Measurements from ENCODE around the gene TBC1D14.
"Not testable (repeated sequence)": the region's sequence is repeated elsewhere in the genome, so short reads cannot be mapped to it uniquely, and the experiment has no call there.

Gene TBC1D14

DNA sequence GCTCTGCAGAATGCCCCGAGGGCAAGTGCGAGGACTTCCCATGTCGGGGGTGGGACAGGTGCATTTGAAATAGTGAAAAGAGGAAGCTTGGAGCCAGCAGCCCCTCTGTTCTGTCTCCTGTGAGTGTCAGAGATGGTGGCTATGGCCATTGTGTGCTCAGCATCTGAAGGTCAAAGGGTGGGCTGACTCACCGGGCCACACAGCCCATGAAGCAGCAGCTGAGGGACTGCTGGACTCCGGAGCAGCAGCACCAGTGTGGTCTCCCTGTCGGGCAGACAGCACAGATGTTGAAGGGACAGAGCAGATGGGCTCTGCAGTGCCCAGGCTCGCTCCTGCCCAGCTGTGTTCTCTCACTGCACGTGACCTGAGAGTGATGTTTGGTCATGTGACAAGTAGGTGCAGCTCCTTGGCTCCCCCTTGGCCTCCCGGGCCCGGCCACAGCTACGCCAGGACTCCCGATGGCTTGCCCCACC is 53.5 kb downstream of the TBC1D14 start:
- DNase-seq (ENCODE audit: extremely low spot score, insufficient read length, low read depth) (no peak), FAIRE-seq (no peak)

DNA sequence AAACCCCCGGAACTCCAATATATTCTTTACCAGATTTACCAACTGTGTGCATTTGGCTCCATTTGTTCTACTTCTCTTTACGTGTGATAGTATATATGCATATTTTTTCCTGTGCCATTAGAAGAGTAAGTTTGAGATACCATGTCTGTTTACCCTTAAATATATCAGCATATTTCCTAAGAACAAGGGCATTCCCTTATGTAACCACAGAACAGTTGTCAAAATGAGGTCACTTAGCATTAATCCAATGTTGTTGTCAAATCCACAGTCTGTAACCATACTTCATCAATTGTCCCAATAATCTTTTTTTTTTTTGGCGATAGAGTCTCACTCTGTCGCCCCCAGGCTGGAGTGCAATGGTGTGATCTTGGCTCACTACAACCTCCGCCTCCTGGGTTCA is 55.2 kb downstream of the TBC1D14 start:
- no peak for DNase-seq (ENCODE audit: extremely low spot score, insufficient read length, low read depth)
- FAIRE-seq: no peak

DNA sequence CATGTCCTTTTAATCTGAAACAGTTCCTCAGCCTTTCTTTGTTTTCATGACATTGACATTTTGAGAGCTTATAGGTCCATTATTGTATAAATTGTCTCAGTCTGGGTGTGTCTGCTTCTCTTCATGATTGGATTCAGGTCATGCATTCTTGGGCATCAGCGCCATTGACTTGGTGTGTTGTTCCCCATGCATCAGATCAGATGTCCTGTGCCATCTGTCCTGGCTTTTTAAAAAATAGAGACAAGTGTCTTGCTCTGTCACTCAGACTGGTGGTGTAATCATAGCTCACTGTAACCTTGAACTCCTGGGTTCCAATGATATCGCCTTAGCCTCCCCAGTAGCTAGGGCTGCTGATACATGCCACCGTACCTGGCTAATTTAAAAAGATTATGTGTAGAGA is 55.7 kb downstream of the TBC1D14 start:
- FAIRE-seq: no peak
- DNase-seq (ENCODE audit: extremely low spot score, insufficient read length, low read depth): no peak

DNA sequence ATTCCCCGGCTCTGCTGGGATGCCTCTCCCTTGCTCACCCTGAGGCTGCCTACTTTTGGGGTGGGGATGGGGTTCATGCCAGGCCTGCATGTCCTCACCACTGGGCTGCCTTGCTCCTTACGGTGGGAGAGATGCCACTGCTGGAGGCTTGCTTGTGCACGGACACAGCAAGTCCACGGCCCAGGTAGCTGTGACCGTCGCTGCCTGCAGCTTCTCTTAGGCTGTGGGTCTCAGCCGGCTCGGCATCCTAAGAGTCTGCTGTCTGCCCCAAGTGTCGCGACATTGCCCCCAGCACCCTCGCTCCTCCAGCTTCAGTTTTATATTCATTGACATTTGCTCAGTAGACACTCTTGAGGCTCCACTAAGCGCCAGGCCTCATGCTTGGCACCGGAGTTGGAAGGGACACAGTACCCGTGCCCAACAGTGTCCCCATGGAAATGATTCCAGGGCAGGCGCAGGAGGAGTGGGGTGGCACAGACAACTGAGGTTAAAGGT is 58.3 kb downstream of the TBC1D14 start:
- DNase-seq (ENCODE audit: extremely low spot score, insufficient read length, low read depth): no peak
- FAIRE-seq: no peak

DNA sequence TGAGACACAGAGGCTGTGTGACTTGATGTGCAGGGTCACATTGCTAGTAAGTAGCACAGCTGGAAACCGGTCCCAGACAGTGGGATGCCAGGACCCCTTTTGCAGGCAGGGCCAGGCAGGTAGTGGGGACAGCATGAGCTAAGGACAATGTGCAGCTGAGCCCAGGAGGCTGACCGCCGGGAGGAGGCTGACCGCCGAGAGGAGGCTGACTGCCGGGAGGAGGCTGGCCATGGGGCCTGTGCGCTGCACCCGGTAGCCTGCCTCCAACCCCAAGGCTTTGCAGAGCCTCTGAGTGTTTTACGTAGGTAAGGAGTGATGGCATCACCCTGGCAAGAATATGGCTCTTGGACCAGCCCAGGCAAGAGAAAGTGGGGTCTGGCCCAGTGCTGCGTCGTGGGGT is 58.9 kb downstream of the TBC1D14 start:
- no peak for FAIRE-seq
- no peak for DNase-seq (ENCODE audit: extremely low spot score, insufficient read length, low read depth)

DNA sequence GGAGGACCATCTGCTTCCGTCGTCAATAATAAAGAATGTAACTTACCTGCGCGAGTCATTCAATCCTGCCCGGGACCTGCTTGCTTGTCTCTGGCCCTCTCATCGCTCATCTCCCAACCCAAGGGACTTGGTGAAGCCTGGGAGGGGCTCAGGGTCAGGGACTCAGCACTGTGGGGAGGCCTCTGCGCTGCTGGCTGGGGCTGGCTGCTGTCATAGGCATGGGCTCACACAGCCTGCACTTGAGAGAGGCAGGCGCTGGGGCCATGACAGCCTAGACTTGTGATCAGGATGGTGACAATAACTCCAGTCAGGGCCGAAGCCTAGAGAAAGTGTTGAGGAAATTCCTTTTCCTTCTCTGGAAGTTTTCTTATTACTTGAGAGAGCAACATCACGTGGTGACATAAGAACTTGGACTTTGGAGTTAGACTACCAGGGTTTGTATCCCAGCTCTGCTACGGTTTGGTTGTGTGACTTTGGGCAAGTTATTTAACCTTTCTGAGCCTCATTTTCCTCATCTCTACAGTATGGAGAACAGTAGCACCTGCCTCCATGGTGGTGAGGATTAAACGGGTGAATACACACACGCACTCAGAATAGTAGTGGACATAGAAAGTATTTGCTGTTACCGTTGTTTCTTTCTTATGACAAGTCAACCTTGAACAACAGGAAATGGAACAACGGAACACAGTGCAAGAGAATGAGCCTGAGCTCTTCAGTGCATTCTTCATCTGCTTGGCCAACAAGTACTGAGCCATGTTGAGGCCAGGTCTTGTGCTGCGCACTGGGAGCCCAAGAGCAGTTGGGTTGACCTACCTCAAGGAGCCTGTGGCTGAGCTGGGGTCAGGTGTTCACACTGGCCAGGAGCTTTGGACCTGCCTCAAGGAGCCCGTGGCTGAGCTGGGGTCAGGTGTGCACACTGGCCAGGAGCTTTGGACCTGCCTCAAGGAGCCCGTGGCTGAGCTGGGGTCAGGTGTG is 60.5 kb downstream of the TBC1D14 start:
- DNase-seq (ENCODE audit: extremely low spot score, insufficient read length, low read depth) (peak; percentile 51), FAIRE-seq (peak; percentile 84)

DNA sequence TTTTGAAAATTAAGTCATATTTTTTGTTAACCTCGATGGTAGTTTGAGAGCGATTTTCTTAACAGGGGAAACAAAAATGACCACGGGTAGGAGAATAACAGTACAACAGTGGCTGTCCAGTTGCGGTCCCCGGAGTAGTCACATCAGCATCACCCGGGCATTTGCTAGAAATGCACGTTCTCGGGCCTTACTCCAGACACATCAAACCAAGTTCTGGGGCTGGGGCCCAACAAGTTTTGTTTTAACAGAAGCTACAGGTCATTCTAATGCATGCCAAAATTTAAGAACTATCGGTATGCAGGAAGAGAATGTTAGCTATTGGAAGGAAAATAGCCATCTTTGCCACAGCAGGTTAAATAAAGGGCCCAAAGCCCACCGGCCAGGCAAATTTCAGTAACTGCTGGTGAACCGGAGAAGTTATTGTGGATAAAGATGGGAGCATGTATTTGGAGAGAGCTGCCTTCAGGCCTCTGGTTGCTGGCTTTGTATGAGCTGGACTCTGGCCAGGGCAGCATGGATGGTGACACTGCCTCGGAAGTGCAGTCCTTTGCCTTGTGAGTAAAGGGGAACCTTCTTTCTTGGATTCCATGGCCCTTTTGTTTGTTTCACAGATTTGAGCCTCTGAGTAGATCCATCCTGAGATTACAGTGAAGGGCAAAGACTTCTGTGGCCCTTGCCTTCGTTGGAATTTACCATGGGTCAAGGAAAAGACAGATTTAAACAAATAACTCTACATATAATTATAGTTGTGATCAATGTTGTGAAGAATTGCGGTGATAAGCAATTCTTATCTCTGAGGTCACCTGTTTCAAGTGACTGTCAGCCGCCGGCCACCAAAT is 62.1 kb downstream of the TBC1D14 start:
- DNase-seq (ENCODE audit: extremely low spot score, insufficient read length, low read depth) (no peak), FAIRE-seq (no peak)

DNA sequence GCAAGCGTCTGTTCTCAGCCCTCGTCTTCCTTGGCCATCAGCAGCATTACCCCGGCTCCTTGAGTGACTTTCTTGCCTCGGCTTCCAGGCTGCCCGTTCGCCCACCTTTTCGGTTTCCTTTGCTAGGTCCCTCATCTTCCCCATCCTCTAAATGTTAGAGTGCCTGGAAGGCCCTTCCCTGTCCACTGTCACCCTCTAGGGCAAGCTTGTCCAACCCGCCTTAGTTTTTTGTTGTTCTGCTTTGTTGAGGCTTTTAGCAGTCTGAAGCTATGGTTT is 62.7 kb downstream of the TBC1D14 start:
- FAIRE-seq (no peak), DNase-seq (ENCODE audit: extremely low spot score, insufficient read length, low read depth) (no peak)

DNA sequence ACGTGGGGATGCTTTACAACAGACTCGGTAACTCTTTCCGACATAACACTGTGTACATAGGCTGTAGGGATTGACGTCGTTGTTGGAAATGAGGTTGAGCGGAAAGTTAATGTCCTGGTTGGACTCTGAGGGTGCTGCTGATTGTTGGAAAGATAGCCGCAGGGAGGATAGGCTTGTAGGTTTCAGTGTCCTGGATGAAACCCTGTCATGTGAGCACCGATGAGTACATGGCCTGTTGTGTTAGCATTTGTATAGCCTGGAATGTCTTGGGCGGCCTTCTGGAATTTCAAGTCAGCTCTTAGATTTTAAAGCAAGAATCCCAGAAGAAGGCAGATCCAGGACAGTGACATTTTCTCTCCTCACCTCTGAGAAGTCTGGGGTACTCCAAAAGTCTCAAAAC is 63.3 kb downstream of the TBC1D14 start:
- DNase-seq (ENCODE audit: extremely low spot score, insufficient read length, low read depth) (no peak), FAIRE-seq (no peak)

DNA sequence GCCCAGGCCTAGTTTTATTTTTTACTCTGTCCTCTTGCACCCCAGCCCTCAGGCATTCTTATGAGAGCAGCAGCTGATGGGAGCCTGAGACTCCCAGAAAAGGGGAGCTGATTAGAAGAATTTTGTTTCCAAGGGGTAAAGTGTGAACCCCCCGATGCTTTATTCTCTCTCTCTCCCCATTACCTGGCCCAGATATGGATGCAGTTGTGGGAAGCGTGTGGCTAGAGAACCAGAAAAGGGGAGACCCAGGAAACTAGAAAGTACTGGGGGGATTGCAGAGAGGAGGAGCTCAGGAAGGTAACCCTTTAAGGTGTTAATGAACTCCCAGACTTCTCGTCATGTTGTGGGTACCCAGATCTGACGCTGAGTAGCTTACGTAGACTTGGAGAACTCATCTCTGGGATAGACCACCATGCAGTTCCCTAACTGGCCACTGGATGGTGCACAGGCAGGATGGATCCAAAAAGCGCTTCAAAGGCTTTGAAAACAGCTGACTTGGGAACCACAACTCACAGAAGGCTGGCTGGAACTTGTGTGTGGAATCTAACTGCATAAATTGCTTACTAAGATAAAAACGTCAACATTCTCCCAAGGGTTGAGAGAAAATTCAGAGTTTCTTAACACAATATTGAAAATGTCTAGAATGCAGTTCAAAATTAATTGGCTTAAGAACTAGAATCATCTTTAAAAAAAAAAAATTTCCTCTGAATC is 64.7 kb downstream of the TBC1D14 start:
- peak; percentile 58 for DNase-seq (ENCODE audit: extremely low spot score, insufficient read length, low read depth)
- peak; percentile 95 for FAIRE-seq

DNA sequence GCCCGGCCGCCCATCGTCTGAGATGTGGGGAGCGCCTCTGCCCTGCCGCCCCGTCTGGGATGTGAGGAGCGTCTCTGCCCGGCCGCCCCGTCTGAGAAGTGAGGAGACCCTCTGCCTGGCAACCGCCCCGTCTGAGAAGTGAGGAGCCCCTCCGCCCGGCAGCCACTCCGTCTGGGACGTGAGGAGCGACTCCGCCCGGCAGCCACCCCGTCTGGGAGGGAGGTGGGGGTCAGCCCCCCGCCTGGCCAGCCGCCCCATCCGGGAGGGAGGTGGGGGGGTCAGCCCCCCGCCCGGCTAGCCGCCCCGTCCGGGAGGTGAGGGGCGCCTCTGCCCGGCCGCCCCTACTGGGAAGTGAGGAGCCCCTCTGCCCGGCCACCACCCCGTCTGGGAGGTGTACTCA is 68.2 kb downstream of the TBC1D14 start:
- not testable (repeated sequence) for FAIRE-seq; DNase-seq (ENCODE audit: extremely low spot score, insufficient read length, low read depth)

DNA sequence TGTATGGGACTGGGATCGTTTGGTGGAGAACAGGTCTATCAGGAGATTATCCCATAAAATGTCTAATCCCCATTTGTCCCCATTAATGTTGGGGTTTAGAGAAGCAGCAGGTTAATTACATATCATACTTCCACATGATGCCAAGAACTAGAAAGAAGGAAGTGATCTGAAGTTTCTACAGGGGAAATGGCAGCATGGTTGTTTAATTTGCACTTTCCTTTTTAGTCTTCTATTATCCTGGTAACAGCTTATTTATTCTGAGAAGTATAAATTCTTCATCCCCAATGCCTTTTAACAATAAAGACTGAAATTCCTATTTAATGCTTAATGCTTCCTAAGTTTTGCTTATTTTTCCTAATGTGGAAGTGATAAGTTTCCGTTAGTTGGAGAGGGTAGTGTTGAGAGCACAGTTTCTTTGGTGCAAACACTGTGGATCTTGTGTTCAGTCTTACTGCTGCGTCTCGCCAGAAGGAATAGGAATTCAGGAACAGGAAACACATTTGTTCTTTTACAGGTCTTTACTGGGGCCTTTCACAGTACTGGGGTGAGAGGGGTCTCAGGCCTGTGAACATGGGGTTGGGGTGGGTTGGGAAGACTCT is 74.0 kb downstream of the TBC1D14 start:
- FAIRE-seq (no peak), DNase-seq (ENCODE audit: extremely low spot score, insufficient read length, low read depth) (no peak)

DNA sequence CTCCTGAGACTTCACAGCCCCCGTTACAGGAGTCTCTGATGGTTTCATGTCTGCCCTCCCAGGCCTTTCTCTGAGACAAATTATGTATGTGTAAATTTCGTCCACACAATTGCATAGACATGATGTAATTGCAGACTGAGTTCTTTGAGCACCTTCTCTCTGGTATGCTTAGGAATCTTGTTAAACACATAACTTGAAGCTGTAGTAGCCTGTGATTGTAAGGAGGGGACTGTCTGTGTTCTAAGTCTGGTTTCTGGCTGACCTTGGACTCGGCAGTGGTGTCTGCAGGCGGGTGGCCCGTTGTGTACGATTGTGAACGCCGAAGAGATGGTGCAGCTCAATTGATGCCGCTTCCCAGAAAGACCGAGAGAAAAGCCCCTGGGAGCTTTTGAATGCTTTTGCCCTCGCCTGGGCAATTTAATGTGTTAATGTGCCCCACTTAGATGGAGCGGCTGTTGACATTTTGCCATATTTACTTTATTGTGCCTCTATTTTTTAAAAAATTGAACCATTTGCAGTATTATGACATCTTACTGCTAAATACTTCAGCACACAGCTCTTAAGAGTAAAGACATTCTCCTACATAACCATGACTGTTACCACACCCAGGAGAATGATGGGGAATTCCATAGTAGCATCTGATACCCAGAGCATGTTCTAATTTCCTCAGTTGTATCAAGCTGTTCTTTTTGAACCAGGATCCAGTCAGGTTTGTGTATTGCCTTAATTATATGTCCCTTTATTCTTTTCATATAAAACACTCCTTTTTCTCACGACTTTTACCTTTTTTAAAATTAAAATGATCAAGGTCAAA is 75.2 kb downstream of the TBC1D14 start:
- no peak for FAIRE-seq
- DNase-seq (ENCODE audit: extremely low spot score, insufficient read length, low read depth): no peak

DNA sequence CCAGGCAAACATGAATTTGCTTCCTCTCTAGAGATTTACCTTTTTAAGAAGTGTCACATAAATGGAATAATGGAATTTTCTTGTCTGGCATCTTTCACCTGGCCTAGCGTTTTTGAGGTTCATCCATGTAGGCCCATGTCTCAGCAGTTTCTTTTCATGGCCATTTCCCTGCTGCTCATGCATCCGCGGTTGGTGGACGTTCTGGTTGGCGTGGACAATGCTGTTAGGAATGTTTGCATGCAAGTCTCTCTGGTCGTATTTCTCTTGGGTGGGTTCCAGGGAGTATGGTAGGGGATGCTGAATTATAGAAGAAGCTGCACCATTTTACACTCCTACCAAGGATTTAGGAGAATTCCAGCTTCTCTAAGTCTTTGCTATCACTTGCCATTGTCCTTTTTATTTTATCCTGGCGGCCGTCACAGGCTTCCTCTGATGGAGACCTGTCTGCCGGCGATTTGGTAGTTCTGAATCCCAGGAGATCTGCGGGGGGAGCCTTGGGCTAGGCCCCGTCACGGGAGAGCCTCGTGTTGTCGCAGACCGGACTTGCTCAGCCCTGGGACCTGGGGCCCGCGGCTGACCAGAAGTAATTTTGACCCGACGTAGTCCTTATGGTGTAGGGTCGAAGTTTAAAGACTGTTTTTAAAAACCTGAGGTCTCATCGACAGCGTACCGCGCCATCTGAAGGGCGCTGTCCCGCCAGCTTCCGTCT is 76.6 kb downstream of the TBC1D14 start:
- FAIRE-seq (no peak), DNase-seq (ENCODE audit: extremely low spot score, insufficient read length, low read depth) (no peak)

DNA sequence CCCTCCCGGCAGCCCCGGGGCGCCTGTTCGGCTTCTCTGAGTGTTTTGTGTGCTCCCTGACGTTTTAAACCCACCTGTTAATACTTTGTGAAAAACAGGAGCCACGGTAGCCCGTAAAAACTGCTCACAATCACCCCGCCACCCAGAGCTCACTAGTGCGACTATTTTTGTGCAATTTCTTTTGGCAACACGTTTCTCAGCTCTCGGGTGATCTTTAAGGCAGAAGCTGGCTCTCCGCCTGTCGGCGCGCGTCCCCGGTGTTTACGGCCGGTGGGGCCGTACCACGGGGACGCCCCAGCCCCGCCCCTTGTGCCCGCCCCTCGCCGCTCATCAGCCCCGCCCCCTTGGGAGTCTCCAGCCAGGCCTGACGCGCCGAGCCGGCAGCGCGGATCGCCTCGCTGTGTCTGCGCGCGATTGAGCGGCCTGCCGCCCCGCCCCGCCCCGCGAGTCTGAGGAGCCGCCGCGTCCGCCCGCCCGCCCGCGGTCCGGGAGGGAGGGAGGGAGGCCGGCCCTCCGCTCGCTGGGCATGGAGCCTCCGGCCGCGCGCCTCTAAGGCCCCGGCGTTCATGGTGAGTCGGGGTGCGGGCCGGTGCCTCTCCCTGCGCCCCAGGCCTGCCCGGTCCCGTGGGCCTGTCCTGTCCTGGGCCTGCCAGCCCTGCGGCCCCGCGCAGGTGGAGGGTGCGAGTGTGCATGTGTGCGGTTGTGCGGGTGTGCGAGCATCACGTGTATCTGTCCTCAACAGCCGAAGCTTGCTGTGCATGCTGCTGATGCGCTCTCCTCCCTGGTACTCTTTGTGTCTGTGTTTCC is 77.4 kb downstream of the TBC1D14 start:
- FAIRE-seq: peak; percentile 86

DNA sequence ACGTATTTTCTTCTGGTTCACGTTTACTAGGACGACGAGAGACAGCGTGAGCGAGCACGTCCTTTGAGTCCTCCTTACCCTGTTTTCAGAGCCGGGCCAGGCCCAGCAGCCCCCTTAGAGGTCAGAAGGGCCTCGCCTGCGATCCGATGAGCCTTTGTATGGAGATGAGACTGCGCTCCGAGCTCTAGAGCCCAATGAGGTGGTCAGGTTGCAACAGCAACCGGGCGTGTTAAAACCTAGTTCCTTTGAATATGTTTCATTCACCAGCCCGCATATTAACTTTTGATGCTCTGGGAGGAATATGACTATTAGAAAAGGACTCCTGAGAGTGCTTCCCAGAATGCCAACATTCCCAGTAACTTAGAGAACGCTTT is 77.9 kb downstream of the TBC1D14 start:
- FAIRE-seq: no peak
- no peak for DNase-seq (ENCODE audit: extremely low spot score, insufficient read length, low read depth)

More for the DNA sequence above, 77.4 kb downstream of the TBC1D14 start:
- DNase-seq (ENCODE audit: extremely low spot score, insufficient read length, low read depth): peak; percentile 95

DNA sequence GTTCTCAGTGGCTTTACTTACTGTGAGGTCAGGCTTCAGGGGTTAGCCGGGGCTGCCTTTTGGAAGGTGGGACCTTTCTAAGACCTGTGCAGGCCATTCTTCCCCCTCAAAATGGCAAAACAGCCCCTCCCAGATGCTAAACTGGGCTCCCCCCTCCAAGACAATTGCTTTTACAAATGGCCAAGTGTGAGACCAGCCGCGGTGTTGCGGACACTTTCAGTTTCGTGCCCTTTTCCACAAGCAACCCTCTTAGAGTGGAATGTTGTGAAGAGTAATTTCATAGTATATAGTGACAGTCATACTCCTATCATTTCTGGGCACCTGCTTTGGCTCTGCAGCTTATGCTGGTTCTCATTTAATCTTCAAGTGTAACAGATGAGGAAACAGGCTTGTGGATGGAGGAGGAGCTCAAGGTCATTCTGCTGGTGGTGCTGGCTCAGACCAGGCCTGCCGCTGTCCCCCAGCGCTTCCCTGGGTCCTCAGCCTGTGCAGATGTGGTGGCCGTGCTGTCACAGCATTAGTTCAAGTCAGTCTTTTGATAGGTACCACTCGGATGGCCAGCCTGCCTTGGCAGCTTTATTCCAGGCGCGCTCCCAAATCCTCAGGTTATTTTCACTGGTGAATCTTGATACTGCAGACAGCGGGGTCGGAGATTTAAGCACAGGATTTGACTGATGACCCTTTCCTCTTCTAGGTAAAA is 78.5 kb downstream of the TBC1D14 start:
- FAIRE-seq: no peak
- DNase-seq (ENCODE audit: extremely low spot score, insufficient read length, low read depth): no peak
